Measurements from ENCODE around the gene CCDC59. TPM values are rescaled to one million over a fixed set of nuclear protein-coding genes. Genes with fewer than 3 reads are reported as not detected.

The CCDC59 gene
- total RNA-seq, 1 donor from 2014 or later, result 25.9 TPM

DNA sequence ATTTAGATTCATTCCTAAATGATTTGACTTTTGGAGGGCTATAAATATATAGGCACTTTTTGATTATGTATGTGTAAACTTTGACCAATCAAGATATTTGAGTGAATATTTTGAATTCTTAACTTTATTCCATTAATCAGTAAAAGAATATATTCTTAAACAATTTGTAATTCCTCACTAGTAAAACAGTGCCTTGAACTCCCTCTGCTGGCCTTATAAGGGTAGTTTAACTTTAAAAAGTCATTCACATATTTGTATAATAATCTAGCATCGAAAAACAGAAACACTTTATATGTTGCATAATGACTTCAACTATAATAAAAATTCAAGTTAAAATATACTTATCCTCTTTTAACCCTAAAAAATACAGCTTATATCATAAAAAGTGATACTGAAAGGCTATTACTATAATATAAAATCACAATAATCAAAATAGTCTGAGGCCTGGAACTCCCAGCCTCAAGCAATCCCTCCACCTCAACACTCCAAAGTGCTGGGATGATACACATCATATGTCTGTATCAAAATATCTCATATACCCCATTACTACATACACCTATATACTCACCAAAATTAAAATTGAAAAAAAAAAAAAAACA lies 31.2 kb downstream of the CCDC59 start:
- no peak for DNase-seq
- no peaks in the 10 kb centered on the region for H3K9me3 Mint-ChIP-seq (ENCODE audit: unreplicated experiment)
- H3K27ac Mint-ChIP-seq (ENCODE audit: unreplicated experiment), result no peak overlapping the region
- TF ChIP-seq, protein P1, sequence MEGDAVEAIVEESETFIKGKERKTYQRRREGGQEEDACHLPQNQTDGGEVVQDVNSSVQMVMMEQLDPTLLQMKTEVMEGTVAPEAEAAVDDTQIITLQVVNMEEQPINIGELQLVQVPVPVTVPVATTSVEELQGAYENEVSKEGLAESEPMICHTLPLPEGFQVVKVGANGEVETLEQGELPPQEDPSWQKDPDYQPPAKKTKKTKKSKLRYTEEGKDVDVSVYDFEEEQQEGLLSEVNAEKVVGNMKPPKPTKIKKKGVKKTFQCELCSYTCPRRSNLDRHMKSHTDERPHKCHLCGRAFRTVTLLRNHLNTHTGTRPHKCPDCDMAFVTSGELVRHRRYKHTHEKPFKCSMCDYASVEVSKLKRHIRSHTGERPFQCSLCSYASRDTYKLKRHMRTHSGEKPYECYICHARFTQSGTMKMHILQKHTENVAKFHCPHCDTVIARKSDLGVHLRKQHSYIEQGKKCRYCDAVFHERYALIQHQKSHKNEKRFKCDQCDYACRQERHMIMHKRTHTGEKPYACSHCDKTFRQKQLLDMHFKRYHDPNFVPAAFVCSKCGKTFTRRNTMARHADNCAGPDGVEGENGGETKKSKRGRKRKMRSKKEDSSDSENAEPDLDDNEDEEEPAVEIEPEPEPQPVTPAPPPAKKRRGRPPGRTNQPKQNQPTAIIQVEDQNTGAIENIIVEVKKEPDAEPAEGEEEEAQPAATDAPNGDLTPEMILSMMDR (IDR thresholded peaks at IDR 0.05; ENCODE audit: partially characterized antibody, unreplicated experiment), result peak; percentile 66
- H3K4me1 Mint-ChIP-seq (ENCODE audit: low read depth, unreplicated experiment), result peaks cover 6% of the 10 kb centered on the region
- no peaks in the 10 kb centered on the region for H3K36me3 Mint-ChIP-seq (ENCODE audit: unreplicated experiment)
- H3K27me3 Mint-ChIP-seq (ENCODE audit: unreplicated experiment), result no peaks in the 10 kb centered on the region
- no peak overlapping the region for H3K4me3 Mint-ChIP-seq (ENCODE audit: unreplicated experiment)

DNA sequence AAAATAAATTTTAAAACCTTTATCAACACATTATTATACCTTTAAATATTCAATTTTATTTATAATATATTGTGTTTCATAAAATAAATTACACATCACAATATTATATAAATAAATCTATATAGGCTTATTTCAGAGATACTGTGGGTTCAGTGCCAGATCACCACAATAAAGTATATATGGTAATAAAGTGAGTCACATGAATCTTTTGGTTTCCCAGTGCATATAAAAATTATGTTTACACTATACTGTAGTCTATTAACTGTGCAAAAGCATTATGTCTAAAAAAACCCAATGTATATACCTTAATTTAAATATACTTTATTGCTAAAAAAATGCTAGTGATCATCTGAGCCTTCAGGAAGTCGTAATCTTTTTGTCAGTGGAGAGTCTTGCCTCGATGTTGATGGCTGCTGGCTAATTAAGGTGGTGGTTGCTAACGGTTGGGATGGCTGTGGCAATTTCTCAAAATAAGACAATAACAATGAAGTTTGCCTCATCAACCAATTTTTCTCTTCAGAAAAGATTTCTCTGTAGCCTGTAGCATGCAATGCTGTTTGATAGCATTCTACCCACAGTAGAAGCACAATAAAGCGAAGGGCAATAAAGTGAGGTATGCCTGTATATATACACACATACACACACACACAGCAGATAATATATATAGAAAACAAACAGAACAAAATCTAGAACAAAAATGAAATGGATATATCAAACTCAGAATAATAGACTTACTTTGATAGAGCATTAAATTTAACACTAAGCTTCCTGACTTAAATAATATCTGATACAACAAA lies 32.4 kb downstream of the CCDC59 start:
- DNase-seq, result no peak
- Mint-ChIP-seq H3K4me3 (ENCODE audit: unreplicated experiment) (no peak overlapping the region), H3K9me3 (ENCODE audit: unreplicated experiment) (no peaks in the 10 kb centered on the region), H3K36me3 (ENCODE audit: unreplicated experiment) (no peaks in the 10 kb centered on the region), H3K27ac (ENCODE audit: unreplicated experiment) (no peak overlapping the region), H3K27me3 (ENCODE audit: unreplicated experiment) (no peaks in the 10 kb centered on the region), H3K4me1 (ENCODE audit: low read depth, unreplicated experiment) (peaks cover 14% of the 10 kb centered on the region)
- TF ChIP-seq, protein P1 (IDR thresholded peaks at IDR 0.05; ENCODE audit: partially characterized antibody, unreplicated experiment), result no peak

- no peaks in the 10 kb centered on the region for H3K36me3 Mint-ChIP-seq (ENCODE audit: unreplicated experiment)
- H3K4me1 Mint-ChIP-seq (ENCODE audit: low read depth, unreplicated experiment), result peaks cover 17% of the 10 kb centered on the region
- TF ChIP-seq, protein P1 (IDR thresholded peaks at IDR 0.05; ENCODE audit: partially characterized antibody, unreplicated experiment), result no peak
- H3K4me3 Mint-ChIP-seq (ENCODE audit: unreplicated experiment), result no peak overlapping the region
- DNase-seq, result no peak
- no peaks in the 10 kb centered on the region for H3K27me3 Mint-ChIP-seq (ENCODE audit: unreplicated experiment)
- no peaks in the 10 kb centered on the region for H3K9me3 Mint-ChIP-seq (ENCODE audit: unreplicated experiment)
- H3K27ac Mint-ChIP-seq (ENCODE audit: unreplicated experiment), result no peak overlapping the region
Measured at GRCh38 chr12:82319276-82319675, 38.9 kb downstream of the CCDC59 start.

DNA sequence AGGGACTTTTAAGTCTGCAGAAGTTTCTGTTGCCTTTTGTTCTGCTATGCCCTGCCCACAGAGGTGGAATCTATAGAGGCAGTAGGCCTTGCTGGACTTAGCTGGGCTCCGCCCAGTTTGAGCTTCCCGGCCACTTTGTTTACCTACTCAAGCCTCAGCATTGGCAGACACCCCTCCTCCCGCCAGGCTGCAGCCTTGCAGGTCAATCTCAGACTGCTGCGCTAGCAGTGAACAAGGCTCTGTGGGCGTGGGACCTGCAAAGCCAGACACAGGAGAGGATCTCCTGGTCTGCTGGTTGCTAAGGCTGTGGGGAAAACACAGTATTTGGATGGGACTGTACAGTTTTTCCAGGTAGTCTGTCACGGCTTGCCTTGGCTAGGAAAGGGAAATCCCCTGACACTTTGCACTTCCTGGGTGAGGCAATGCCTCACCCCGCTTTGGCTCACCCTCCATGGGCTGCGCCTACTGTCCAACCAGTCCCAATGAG lies 43.7 kb downstream of the CCDC59 start:
- no peaks in the 10 kb centered on the region for H3K36me3 Mint-ChIP-seq (ENCODE audit: unreplicated experiment)
- H3K27me3 Mint-ChIP-seq (ENCODE audit: unreplicated experiment), result no peaks in the 10 kb centered on the region
- H3K4me1 Mint-ChIP-seq (ENCODE audit: low read depth, unreplicated experiment), result no peaks in the 10 kb centered on the region
- DNase-seq, result no peak
- no peaks in the 10 kb centered on the region for H3K9me3 Mint-ChIP-seq (ENCODE audit: unreplicated experiment)
- TF ChIP-seq, protein P1 (IDR thresholded peaks at IDR 0.05; ENCODE audit: partially characterized antibody, unreplicated experiment), result no peak
- H3K4me3 Mint-ChIP-seq (ENCODE audit: unreplicated experiment), result no peak overlapping the region
- H3K27ac Mint-ChIP-seq (ENCODE audit: unreplicated experiment), result no peak overlapping the region

Other genes with a start within 250 kb of the CCDC59 start
- gene METTL25, start 142 bp upstream of the CCDC59 start, total RNA-seq (ENCODE audit: unreplicated experiment), result 9.8 TPM